ENCODE data around the gene LRRC10. TPM values are rescaled to one million over a fixed set of nuclear protein-coding genes. Genes with fewer than 3 reads are reported as not detected.

LRRC10 gene
- not detected in 5 replicates for total RNA-seq (2022; extraction: Qiagen RNA extraction)

GRCh38 chr12:69610729-69611128 is at the start of gene LRRC10:
LRRC10 (minus strand) TSS chr12:69610907; CDS start chr12:69610838, 69 bp downstream.

GRCh38 chr12:69585189-69586062 is 25.3 kb downstream of the LRRC10 start, which contains the start of gene CCT2:
CCT2 (plus strand) TSS chr12:69585459; CDS start chr12:69585522, 63 bp downstream.

Other genes starting within 250 kb of the LRRC10 start
- 8.7 to 13.7 TPM (median 12.1 TPM) in 5 replicates for gene FRS2, start 140.5 kb downstream of the LRRC10 start, total RNA-seq (2022; extraction: Qiagen RNA extraction)
- 288 to 351 TPM (median 298 TPM) in 5 replicates for gene CCT2, start 25.4 kb downstream of the LRRC10 start, total RNA-seq (2022; extraction: Qiagen RNA extraction)
- 0.86 to 1.9 TPM (median 1.2 TPM) in 5 replicates for gene BEST3, start 88.4 kb upstream of the LRRC10 start, total RNA-seq (2022; extraction: Qiagen RNA extraction)
- 16.3 to 20.6 TPM (median 17.2 TPM) in 5 replicates for gene RAB3IP, start 128.0 kb upstream of the LRRC10 start, total RNA-seq (2022; extraction: Qiagen RNA extraction)
- gene MYRFL, start 214.3 kb upstream of the LRRC10 start, total RNA-seq (2022; extraction: Qiagen RNA extraction) = 0.07 TPM in 1 of 5 replicates, not detected in the others

Data from A549 treated with dexamethasone at 1 μM for 4 hours (cell line).